BJ (cell line): ENCODE data around the gene PKD1. TPM values are rescaled to one million over a fixed set of nuclear protein-coding genes. Genes with fewer than 3 reads are reported as not detected.
"Not testable (repeated sequence)": the region's sequence is repeated elsewhere in the genome, so short reads cannot be mapped to it uniquely, and the experiment has no call there.

Source experiments
- CTCF ChIA-PET: fragments of 350-600 bp; formaldehyde crosslinking; extraction: SDS; loops from one replicate; lab custom pipeline; 2021; ENCODE audit warnings: antibody characterized with exemption, inconsistent platforms; lab: Yijun Ruan, JAX
- POLR2A ChIA-PET: fragments of 300-600 bp; sonication (Branson Sonifier 250); formaldehyde crosslinking; extraction: SDS; loops from one replicate; lab custom pipeline; 2021; ENCODE audit warnings: antibody characterized with exemption; lab: Charles Lee
- DNase-seq: peaks from one replicate; pipeline ENCODE4 v3.0.0-alpha.2; 2011; ENCODE audit warnings: low read depth
- H3K27me3 ChIP-seq: 2 replicates; pipeline ENCODE4 v1.6.0; 2011; ENCODE audit warnings: low read length; ENCODE audit not compliant: control insufficient read depth, insufficient read depth
- H3K36me3 ChIP-seq: 2 replicates; pipeline ENCODE4 v1.5.1; 2011; ENCODE audit warnings: low read length; ENCODE audit not compliant: control insufficient read depth, insufficient read depth
- H3K4me3 ChIP-seq: 2 replicates; pipeline ENCODE4 v1.5.1; 2011; ENCODE audit warnings: low read depth, mild to moderate bottlenecking, control low read depth, low read length
- CTCF ChIP-seq: IDR thresholded peaks from 2 replicates; pipeline ENCODE4 v1.5.1; 2011; ENCODE audit warnings: low read depth, mild to moderate bottlenecking, control low read depth, inconsistent platforms, low read length, moderate library complexity; ENCODE audit not compliant: insufficient read depth
- polyA plus RNA-seq: library from polyadenylated mRNA; depleted of rRNA; stranded (reverse); fragments of >200 nt; gene quantifications from 2 replicates; pipeline ENCODE4 v1.2.3, GENCODE V29; 2011

PKD1 gene
- polyA plus RNA-seq, 1 experiment: 76.1 TPM

DNA sequence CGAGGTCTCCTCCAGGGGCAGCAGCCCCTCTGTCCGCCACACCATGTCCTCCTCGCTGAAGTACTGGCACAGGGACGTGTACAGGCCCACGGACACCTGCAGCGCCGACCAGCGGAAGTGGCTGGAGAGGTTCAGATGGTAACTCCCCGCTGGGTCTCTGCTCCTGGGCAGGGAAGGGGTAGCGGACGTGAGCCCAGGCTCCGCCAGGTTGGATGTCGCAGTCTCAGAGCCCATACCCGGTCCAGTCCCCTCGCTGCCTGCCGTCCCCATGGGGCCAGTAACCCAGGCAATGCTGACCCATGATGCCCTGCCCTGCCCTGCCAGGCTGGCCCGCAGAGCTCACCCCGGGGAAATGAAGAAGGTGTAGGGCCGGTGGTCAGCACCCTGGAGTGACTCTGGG is 33.2 kb downstream of the PKD1 start:
- Histone ChIP-seq H3K36me3 (peaks cover 19% of the 10 kb centered on the region), H3K27me3 (no peaks in the 10 kb centered on the region), H3K4me3 (no peak overlapping the region)
- DNase-seq: no peak
- ChIA-PET POLR2A (no interaction called here), CTCF (no interaction called here)
- no peak for TF ChIP-seq CTCF

GRCh38 chr16:2101581-2101980 is 34.1 kb downstream of the PKD1 start:
- POLR2A ChIA-PET, H3K4me3 ChIP-seq, CTCF ChIA-PET, H3K27me3 ChIP-seq, DNase-seq: not testable (repeated sequence)
- peaks cover 26% of the 10 kb centered on the region for H3K36me3 ChIP-seq

GRCh38 chr16:2097689-2098088 is 38.0 kb downstream of the PKD1 start:
- H3K4me3 ChIP-seq, H3K27me3 ChIP-seq, CTCF ChIA-PET, DNase-seq, POLR2A ChIA-PET: not testable (repeated sequence)
- peaks cover 51% of the 10 kb centered on the region for H3K36me3 ChIP-seq

DNA sequence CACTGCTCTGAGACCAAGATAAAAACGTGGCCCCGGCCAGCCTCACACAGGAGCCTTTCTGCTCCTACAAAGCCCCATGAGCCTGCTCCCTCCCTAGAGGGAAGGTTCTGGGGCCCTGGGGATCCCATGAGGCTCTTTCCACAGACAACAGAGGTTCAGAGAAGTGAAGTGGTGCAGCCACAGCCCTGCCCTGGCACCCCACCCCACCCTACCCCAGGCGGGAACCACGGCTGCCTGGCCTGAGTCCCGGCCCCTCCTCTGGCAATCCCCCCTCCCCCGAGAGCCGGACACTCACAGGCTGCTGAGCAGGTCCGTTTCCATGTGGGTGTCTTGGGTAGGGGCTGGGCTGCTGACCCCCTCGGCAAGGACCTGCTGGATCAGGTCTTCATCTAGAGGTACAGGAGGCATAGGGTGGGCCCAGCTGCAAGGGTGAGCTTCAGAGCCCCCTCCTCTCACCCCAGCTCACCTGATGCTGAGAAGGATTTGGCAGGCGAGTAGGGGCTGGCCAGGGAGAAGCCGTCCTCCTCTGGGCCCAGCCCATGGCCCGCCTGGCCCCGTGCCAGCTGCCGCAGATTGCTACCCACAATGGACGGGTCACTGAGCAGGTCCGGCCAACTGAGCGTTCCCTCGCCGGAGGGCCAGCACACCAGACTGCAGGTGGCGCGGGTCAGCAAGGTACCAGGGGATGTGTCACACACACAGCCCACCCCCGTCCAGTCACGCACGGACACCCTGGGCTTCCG is 38.7 kb downstream of the PKD1 start:
- Histone ChIP-seq H3K27me3 (no peaks in the 10 kb centered on the region), H3K36me3 (peaks cover 53% of the 10 kb centered on the region), H3K4me3 (no peak overlapping the region)
- ChIA-PET POLR2A (no interaction called here), CTCF (no interaction called here)
- no peak for DNase-seq
- no peak for TF ChIP-seq CTCF

GRCh38 chr16:2095918-2096582 is 39.6 kb downstream of the PKD1 start:
- TF ChIP-seq CTCF: no peak

GRCh38 chr16:2095315-2095853 is 40.3 kb downstream of the PKD1 start:
- no peak for DNase-seq
- ChIA-PET POLR2A (no interaction called here), CTCF (no interaction called here)
- H3K36me3 ChIP-seq: peaks cover 62% of the 10 kb centered on the region
- no peaks in the 10 kb centered on the region for H3K27me3 ChIP-seq
- no peak overlapping the region for H3K4me3 ChIP-seq
- no peak for TF ChIP-seq CTCF

More at GRCh38 chr16:2095918-2096582, 39.6 kb downstream of the PKD1 start:
- no peaks in the 10 kb centered on the region for H3K27me3 ChIP-seq
- peaks cover 58% of the 10 kb centered on the region for H3K36me3 ChIP-seq
- no peak overlapping the region for H3K4me3 ChIP-seq
- POLR2A ChIA-PET: no interaction called here
- CTCF ChIA-PET: no interaction called here
- no peak for DNase-seq
